SK-N-SH (cell line): ENCODE results near the gene SEBOX. TPM values are rescaled to one million over a fixed set of nuclear protein-coding genes. Genes with fewer than 3 reads are reported as not detected.

Experiments used
- CTCF ChIA-PET: fragments of 300-600, 350-600 bp; formaldehyde crosslinking; extraction: SDS; loops from one replicate; lab custom pipeline; 2021; lab: Yijun Ruan, JAX
- POLR2A ChIA-PET: fragments of 350-600 bp; sonication (Branson Sonifier 250); formaldehyde crosslinking; extraction: SDS; loops from one replicate; lab custom pipeline; 2020; ENCODE audit warnings: antibody characterized with exemption, inconsistent platforms; lab: Yijun Ruan, JAX
- DNase-seq: peaks from one replicate; pipeline ENCODE4 v3.0.0; 2012
- H2AFZ ChIP-seq: fragments of 200-600 bp; sonication (generic); 2 replicates; pipeline ENCODE4 v1.8.1; 2016; ENCODE audit warnings: antibody characterized with exemption, mild to moderate bottlenecking, low read depth
- H3F3A ChIP-seq: fragments of 200-600 bp; sonication (generic); replicated peaks from 2 replicates; pipeline ENCODE3; 2016; ENCODE audit warnings: antibody characterized with exemption, mild to moderate bottlenecking; ENCODE audit not compliant: insufficient read depth
- H3K27ac ChIP-seq, 2 experiments: fragments of 200-500 bp in 1 of 2; fragments of 200-600 bp in 1 of 2; sonication (Bioruptor generic) in 1 of 2; sonication (generic), shearing (Covaris generic) in 1 of 2; 2 replicates each; pipeline versions ENCODE4 v1.5.1 to v1.6.1; 2014 to 2016; ENCODE audit warnings: low read depth in 2 of 2, inconsistent platforms in 1 of 2, low read length in 1 of 2, mild to moderate bottlenecking in 1 of 2, mixed read lengths in 1 of 2
- H3K27me3 ChIP-seq: fragments of 200-600 bp; sonication (generic), shearing (Covaris generic); 2 replicates; pipeline ENCODE4 v1.6.1; 2016; ENCODE audit warnings: mixed run types; ENCODE audit not compliant: insufficient read depth
- H3K36me3 ChIP-seq, 2 experiments: fragments of 200-500 bp in 1 of 2; fragments of 200-600 bp in 1 of 2; sonication (Bioruptor generic) in 1 of 2; sonication (generic) in 1 of 2; replicated peaks in 1 of 2; 2 replicates each; pipeline versions ENCODE3 to v1.5.1; 2014 to 2016; ENCODE audit warnings: low read length in 1 of 2, mild to moderate bottlenecking in 1 of 2; ENCODE audit not compliant: insufficient read depth in 2 of 2, control insufficient read depth in 1 of 2
- H3K4me1 ChIP-seq, 2 experiments: fragments of 200-500 bp in 1 of 2; fragments of 200-600 bp in 1 of 2; sonication (Bioruptor generic) in 1 of 2; sonication (generic), shearing (Covaris generic) in 1 of 2; 2 replicates each; pipeline versions ENCODE4 v1.5.1 to v1.6.1; 2014 to 2016; ENCODE audit warnings: low read depth in 1 of 2, low read length in 1 of 2, mixed run types in 1 of 2; ENCODE audit not compliant: insufficient read depth in 2 of 2, control insufficient read depth in 1 of 2
- H3K4me2 ChIP-seq: fragments of 200-600 bp; sonication (generic), shearing (Covaris generic); 2 replicates; pipeline ENCODE4 v1.6.1; 2017; ENCODE audit warnings: mixed run types
- H3K4me3 ChIP-seq, 2 experiments: fragments of 200-500 bp in 1 of 2; fragments of 200-600 bp in 1 of 2; sonication (Bioruptor generic) in 1 of 2; sonication (generic), shearing (Covaris generic) in 1 of 2; 2 replicates each; pipeline versions ENCODE4 v1.5.1 to v1.8.1; 2014 to 2016; ENCODE audit warnings: low read depth in 2 of 2, inconsistent platforms in 1 of 2, low read length in 1 of 2, mild to moderate bottlenecking in 1 of 2, mixed read lengths in 1 of 2, moderate library complexity in 1 of 2
- H3K79me2 ChIP-seq: fragments of 200-600 bp; sonication (generic); 2 replicates; pipeline ENCODE4 v1.8.1; 2017; ENCODE audit warnings: mild to moderate bottlenecking; ENCODE audit not compliant: insufficient read depth
- H3K9ac ChIP-seq: fragments of 200-600 bp; sonication (generic); 2 replicates; pipeline ENCODE4 v1.6.1; 2017; ENCODE audit warnings: mixed run types
- H3K9me2 ChIP-seq: fragments of 200-600 bp; sonication (generic); 2 replicates; pipeline ENCODE4 v1.6.1; 2017; ENCODE audit warnings: mixed run types
- H3K9me3 ChIP-seq: fragments of 200-600 bp; sonication (generic); 2 replicates; pipeline ENCODE4 v1.6.1; 2017; ENCODE audit warnings: mixed run types, mild to moderate bottlenecking, moderate library complexity
- H4K20me1 ChIP-seq: fragments of 200-600 bp; sonication (generic); 2 replicates; pipeline ENCODE4 v1.6.1; 2017; ENCODE audit warnings: mild to moderate bottlenecking, mixed run types; ENCODE audit not compliant: insufficient read depth
- CHD2 ChIP-seq: fragments of 150-350 bp; IDR thresholded peaks from 2 replicates; pipeline ENCODE4 v1.6.1; 2018; ENCODE audit warnings: low read length; ENCODE audit not compliant: partially characterized antibody
- CTCF ChIP-seq: fragments of 200-600 bp; sonication (generic); IDR thresholded peaks from 2 replicates; pipeline ENCODE4 v1.6.1; 2017; ENCODE audit warnings: antibody characterized with exemption, mild to moderate bottlenecking, moderate library complexity
- EZH2phosphoT487 ChIP-seq: fragments of 200-600 bp; sonication (generic); IDR thresholded peaks from 2 replicates; pipeline ENCODE4 v1.6.1; 2017; ENCODE audit warnings: low read depth, mixed run types, mild to moderate bottlenecking, antibody characterized with exemption, moderate library complexity, borderline replicate concordance
- FOXJ3 ChIP-seq: sonication (generic); formaldehyde crosslinking; IDR thresholded peaks from 2 replicates; pipeline ENCODE4 v1.5.1; 2020; ENCODE audit warnings: mild to moderate bottlenecking, missing genetic modification reagents
- GABPA ChIP-seq: IDR thresholded peaks from 2 replicates; pipeline ENCODE4 v1.4.0; 2012; ENCODE audit warnings: low read depth, mild to moderate bottlenecking
- GATA2 ChIP-seq: sonication (generic); formaldehyde crosslinking; IDR thresholded peaks from 2 replicates; pipeline ENCODE4 v1.5.0; 2020; ENCODE audit warnings: mild to moderate bottlenecking, missing genetic modification reagents
- NFIC ChIP-seq: IDR thresholded peaks from 2 replicates; pipeline ENCODE4 v1.4.0; 2012; ENCODE audit warnings: borderline replicate concordance
- POLR2AphosphoS5 ChIP-seq: IDR thresholded peaks from 2 replicates; pipeline ENCODE4 v1.6.1; 2012; ENCODE audit warnings: low read depth, low read length
- RAD21 ChIP-seq: IDR thresholded peaks from 2 replicates; pipeline ENCODE4 v1.6.1; 2012; ENCODE audit warnings: mild to moderate bottlenecking, low read length
- RXRA ChIP-seq: IDR thresholded peaks from 2 replicates; pipeline ENCODE4 v1.4.0; 2012; ENCODE audit warnings: low read depth, mild to moderate bottlenecking, borderline replicate concordance
- WGBS: methylation state at CpG from one replicate; pipeline ENCODE4 v1.1.6; 2017; ENCODE audit warnings: low lambda C conversion rate; 5-methylcytosine and 5-hydroxymethylcytosine counted together
- polyA plus RNA-seq, 3 experiments: library from polyadenylated mRNA; depleted of rRNA; stranded (reverse); fragments of >200 nt; gene quantifications; 2 replicates each; pipeline ENCODE4 v1.2.3, GENCODE V29; 2012

SEBOX gene
- polyA plus RNA-seq, 1 of the 3 experiments (the other 2 are of a cell fraction): not detected

DNA sequence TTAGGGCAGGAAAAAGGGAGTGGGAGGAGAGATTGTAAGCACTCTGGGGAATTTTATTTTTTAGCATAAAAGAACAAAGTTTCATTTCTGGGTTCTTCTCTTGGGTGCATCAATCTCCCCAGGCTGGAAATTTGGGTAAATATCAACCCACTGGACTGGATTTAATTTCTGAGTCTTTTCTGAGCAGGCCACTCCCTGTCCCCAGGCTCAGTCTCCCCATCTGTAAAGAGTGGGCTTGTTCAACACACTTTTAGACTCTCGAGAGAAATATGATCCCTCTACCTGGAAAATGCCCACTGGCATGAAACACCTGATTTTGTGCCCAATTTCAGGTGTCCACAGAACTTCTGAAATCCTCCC lies 5.7 kb upstream of the SEBOX start:
- Histone ChIP-seq H3K9me3 (no peaks in the 10 kb centered on the region), H3K4me1 (peaks cover 15 to 28% of the 10 kb centered on the region in 2 experiments), H2AFZ (0 out of 2 replicates have a peak overlapping the region, but pooled peaks have one; percentile 49), H3K9ac (peak overlapping the region; percentile 41), H3K27ac (peak overlapping the region; percentile 67 to 85), H3K4me2 (peak overlapping the region; percentile 96), H3K79me2 (peaks cover 31% of the 10 kb centered on the region), H3K36me3 (no peaks in the 10 kb centered on the region), H3K4me3 (no peak overlapping the region; a peak in 2 of 4 replicates)
- 100% methylated on average over 1 of the region's 1 CpG for WGBS
- POLR2A ChIA-PET: interaction anchor here (0.7 to 4.5 kb wide), 4 partner anchors 10 to 35 kb away, joined by 3 to 34 read pairs (median 8); partner anchors contain the start of genes IFT20, POLDIP2 and TNFAIP1
- TF ChIP-seq FOXJ3 (CRISPR knock-in tag): no peak
- TF ChIP-seq, all 33 proteins: peak for 0
- CTCF ChIA-PET: interaction anchor here (0.9 to 1.8 kb wide), 8 partner anchors 10 to 565 kb away, joined by 3 to 7 read pairs (median 3); partner anchors contain the start of genes IFT20, POLDIP2 and TNFAIP1
- Histone ChIP-seq H4K20me1 (peaks cover 28% of the 10 kb centered on the region), H3F3A (peaks cover 18% of the 10 kb centered on the region), H3K27me3 (no peaks in the 10 kb centered on the region), H3K9me2 (no peaks in the 10 kb centered on the region)
- DNase-seq: no peak

DNA sequence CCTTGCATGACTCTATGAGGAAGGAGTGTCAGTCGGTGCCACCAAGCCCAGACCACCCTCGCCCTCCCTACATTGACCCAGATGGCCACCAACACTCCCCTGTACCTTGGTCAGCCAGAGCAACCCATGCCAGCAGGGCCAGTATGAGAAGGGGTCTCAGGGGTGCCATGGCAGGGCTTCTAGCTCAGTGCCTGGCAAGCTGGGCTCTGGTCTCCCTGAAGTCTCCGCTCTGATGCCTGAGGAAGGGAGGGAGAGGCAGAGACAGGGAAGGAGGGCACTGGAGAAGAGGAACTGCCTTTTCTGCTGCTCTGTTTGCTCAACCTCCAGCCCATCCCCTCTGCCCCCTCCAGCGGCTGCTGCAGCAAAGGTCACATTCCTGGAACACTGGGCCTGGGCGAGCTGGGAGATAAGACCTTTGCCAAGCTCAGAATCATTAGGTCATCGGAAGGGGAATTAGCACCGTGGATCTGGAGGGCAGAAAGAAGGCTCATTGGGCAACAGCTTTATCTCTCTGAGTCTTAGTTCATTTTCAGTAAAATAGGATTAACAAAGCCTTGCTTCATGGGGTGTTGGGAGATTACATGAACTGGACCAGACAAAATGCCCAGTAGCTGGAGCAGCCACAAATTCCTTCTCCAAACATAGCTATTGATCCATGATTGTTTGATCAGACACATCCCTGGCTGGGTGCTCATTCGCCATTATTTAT lies 5.2 kb upstream of the SEBOX start, which contains the start of gene VTN:
Gene VTN, minus strand, starts transcription at position 273 of the 709 bp plus-strand sequence. Its CDS starts 104 bp downstream, at position 169.
- WGBS: 36% methylated on average over 8 of the region's 8 CpGs

GRCh38 chr17:28369684-28370034 lies 4.7 kb upstream of the SEBOX start:
- peaks cover 23% of the 10 kb centered on the region for H3K79me2 ChIP-seq
- no peaks in the 10 kb centered on the region for H3K27me3 ChIP-seq
- no peak for DNase-seq
- CTCF ChIA-PET: interaction anchor here (1.0 to 1.8 kb wide), 6 partner anchors 11 to 564 kb away, joined by 3 to 7 read pairs (median 4); partner anchors contain the start of genes IFT20, POLDIP2 and TNFAIP1
- TF ChIP-seq CTCF: no peak
- TF ChIP-seq, all 33 proteins: peak for 0
- 86% methylated on average over 9 of the region's 10 CpGs for WGBS
- peak overlapping the region in 1 of 2 experiments; percentile 85; a peak in 2 of 4 replicates for H3K27ac ChIP-seq
- no peaks in the 10 kb centered on the region for H3K9me2 ChIP-seq
- H3K36me3 ChIP-seq: peaks cover 0 to 2% of the 10 kb centered on the region in 2 experiments
- no peak overlapping the region for H3K4me3 ChIP-seq
- H2AFZ ChIP-seq: no peak overlapping the region
- peaks cover 20% of the 10 kb centered on the region for H4K20me1 ChIP-seq
- H3K9ac ChIP-seq: no peak overlapping the region
- H3K4me2 ChIP-seq: no peak overlapping the region
- peaks cover 18% of the 10 kb centered on the region for H3F3A ChIP-seq
- H3K9me3 ChIP-seq: no peaks in the 10 kb centered on the region
- H3K4me1 ChIP-seq: peaks cover 15 to 28% of the 10 kb centered on the region in 2 experiments
- POLR2A ChIA-PET: interaction anchor here (0.8 to 4.5 kb wide), 3 partner anchors 12 to 36 kb away, joined by 4 to 34 read pairs (median 13); partner anchors contain the start of genes IFT20, POLDIP2 and TNFAIP1

More for the DNA sequence above, 5.2 kb upstream of the SEBOX start, which contains the start of gene VTN:
- peaks cover 26% of the 10 kb centered on the region for H3K79me2 ChIP-seq
- no peaks in the 10 kb centered on the region for H3K9me3 ChIP-seq
- H3K27me3 ChIP-seq: no peaks in the 10 kb centered on the region
- peak within 1 kb of the TSS; percentile 96 for H3K4me2 ChIP-seq
- peaks cover 15 to 28% of the 10 kb centered on the region in 2 experiments for H3K4me1 ChIP-seq
- peak within 1 kb of the TSS; percentile 41 for H3K9ac ChIP-seq
- TF ChIP-seq CHD2 (no peak), RXRA (no peak), EZH2phosphoT487 (no peak), RAD21 (peak; percentile 38; the same call in 1 of the 2 replicates), POLR2AphosphoS5 (no peak), GABPA (no peak), GATA2 (CRISPR knock-in tag) (peak; percentile 61), NFIC (no peak)
- H3F3A ChIP-seq: peaks cover 18% of the 10 kb centered on the region
- H3K9me2 ChIP-seq: no peaks in the 10 kb centered on the region
- 0 out of 2 replicates have a peak within 1 kb of the TSS, but pooled peaks have one; percentile 49 for H2AFZ ChIP-seq
- peaks cover 25% of the 10 kb centered on the region for H4K20me1 ChIP-seq
- H3K36me3 ChIP-seq: no peaks in the 10 kb centered on the region
- POLR2A ChIA-PET: interaction anchor here (0.7 to 4.5 kb wide), 4 partner anchors 12 to 35 kb away, joined by 3 to 34 read pairs (median 8); partner anchors contain the start of genes IFT20, POLDIP2 and TNFAIP1
- DNase-seq: peak; percentile 78
- peak within 1 kb of the TSS; percentile 67 to 85 for H3K27ac ChIP-seq
- CTCF ChIA-PET: interaction anchor here (0.9 to 1.8 kb wide), 8 partner anchors 9 to 565 kb away, joined by 3 to 7 read pairs (median 3); partner anchors contain the start of genes IFT20, POLDIP2 and TNFAIP1
- H3K4me3 ChIP-seq: peak within 1 kb of the TSS; percentile 60 to 84; a peak in 3 of 4 replicates
